Keratinocyte (primary cell): Measurements from ENCODE around the gene NGB. TPM values are rescaled to one million over a fixed set of nuclear protein-coding genes. Genes with fewer than 3 reads are reported as not detected.

Source experiments
- DNase-seq: peaks from one replicate; pipeline ENCODE4 v3.0.0-alpha.2; 2011; ENCODE audit warnings: low read depth, missing footprints, low spot score
- FAIRE-seq: peaks from 2 replicates; lab custom pipeline; 2011; peaks lifted over from hg19 to GRCh38; lab: Jason Lieb, UNC
- H2AFZ ChIP-seq: 2 replicates; pipeline ENCODE4 v1.6.0; 2012; ENCODE audit warnings: low read length, control low read depth, inconsistent platforms; ENCODE audit not compliant: control insufficient read depth
- H3K27ac ChIP-seq: 2 replicates; pipeline ENCODE4 v1.5.1; 2011; ENCODE audit warnings: low read length; ENCODE audit not compliant: control insufficient read depth, insufficient read depth
- H3K27me3 ChIP-seq: 3 replicates; pipeline ENCODE4 v1.6.0; 2011; ENCODE audit warnings: low read length; ENCODE audit not compliant: control insufficient read depth, insufficient read depth; ENCODE audit errors: extremely low read depth
- H3K36me3 ChIP-seq, 2 experiments: 2 replicates in 1 of 2; 3 replicates in 1 of 2; pipeline ENCODE4 v1.5.1; 2011; ENCODE audit warnings: low read length in 2 of 2, mild to moderate bottlenecking in 1 of 2; ENCODE audit not compliant: control insufficient read depth in 2 of 2, insufficient read depth in 2 of 2; ENCODE audit errors: extremely low read depth in 1 of 2
- H3K4me1 ChIP-seq: 3 replicates; pipeline ENCODE4 v1.5.1; 2011; ENCODE audit warnings: low read length; ENCODE audit not compliant: control insufficient read depth, insufficient read depth; ENCODE audit errors: extremely low read depth
- H3K4me2 ChIP-seq: 3 replicates; pipeline ENCODE4 v1.6.0; 2011; ENCODE audit warnings: low read depth, low read length; ENCODE audit not compliant: control insufficient read depth, insufficient read depth; ENCODE audit errors: extremely low read depth
- H3K4me3 ChIP-seq, 3 experiments: fragments of 200-600 bp in 1 of 3; sonication (generic) in 1 of 3; 2 replicates in 2 of 3; 3 replicates in 1 of 3; pipeline ENCODE4 v1.5.1; 2011 to 2016; ENCODE audit warnings: low read length in 3 of 3, mild to moderate bottlenecking in 3 of 3, control low read depth in 2 of 3, inconsistent platforms in 1 of 3, low read depth in 1 of 3, mixed read lengths in 1 of 3, mixed run types in 1 of 3, moderate library complexity in 1 of 3; ENCODE audit not compliant: control insufficient read depth in 2 of 3, insufficient read depth in 2 of 3; ENCODE audit errors: extremely low read depth in 1 of 3
- H3K79me2 ChIP-seq: 2 replicates; pipeline ENCODE4 v1.6.0; 2012; ENCODE audit warnings: low read length; ENCODE audit not compliant: control insufficient read depth, insufficient read depth
- H3K9ac ChIP-seq: 3 replicates; pipeline ENCODE4 v1.6.0; 2011; ENCODE audit warnings: low read length; ENCODE audit not compliant: control insufficient read depth, insufficient read depth; ENCODE audit errors: extremely low read depth
- H3K9me1 ChIP-seq: 3 replicates; pipeline ENCODE4 v1.6.0; 2011; ENCODE audit warnings: low read length; ENCODE audit not compliant: control insufficient read depth, insufficient read depth; ENCODE audit errors: extremely low read depth
- H3K9me3 ChIP-seq: 2 replicates; pipeline ENCODE4 v1.5.1; 2012; ENCODE audit warnings: low read depth, low read length; ENCODE audit not compliant: control insufficient read depth
- H4K20me1 ChIP-seq: 3 replicates; pipeline ENCODE4 v1.6.0; 2011; ENCODE audit warnings: low read length; ENCODE audit not compliant: control insufficient read depth, insufficient read depth; ENCODE audit errors: extremely low read depth
- EZH2 ChIP-seq: IDR thresholded peaks from one replicate; pipeline ENCODE4 v1.6.1; 2012; ENCODE audit warnings: inconsistent platforms, mild to moderate bottlenecking, low read length, moderate library complexity
- dilution Hi-C: fragments of 300-500 bp; cut with MboI; formaldehyde crosslinking; loops from one replicate; pipeline ENCODE4 v1.7.0; 2020; ENCODE audit warnings: low sequenced_read_pairs; ENCODE audit not compliant: extremely low pct_ligation_motif_present
- polyA plus RNA-seq, 5 experiments: library from polyadenylated mRNA; depleted of rRNA in 3 of 5; stranded (reverse) in 3 of 5; stranded (forward) in 1 of 5; unstranded in 1 of 5; fragments of >200 nt; gene quantifications; 1 replicate in 1 of 5; 2 replicates in 3 of 5; 3 replicates in 1 of 5; pipeline versions ENCODE4 v1.2.1 to v1.2.3, GENCODE V29; 2011 to 2012; ENCODE audit warnings: missing spikeins in 2 of 5, low read depth in 1 of 5, low replicate concordance in 1 of 5
- TF ChIP-seq, protein P1 (sequence below), 3 experiments: IDR thresholded peaks in 1 of 3; conservative IDR thresholded peaks in 1 of 3; optimal IDR thresholded peaks in 1 of 3; 2 replicates in 2 of 3; 3 replicates in 1 of 3; pipeline versions ENCODE3 to v1.5.1; 2011; ENCODE audit warnings: low read length in 3 of 3, mild to moderate bottlenecking in 3 of 3, moderate library complexity in 2 of 3, control low read depth in 1 of 3, inconsistent platforms in 1 of 3; ENCODE audit not compliant: insufficient read depth in 2 of 3; ENCODE audit errors: extremely low read depth in 1 of 3

The NGB gene
- polyA plus RNA-seq, 1 donor (not counting 4 experiments of a cell fraction or from before 2014, with no cell fraction given) = not detected

DNA sequence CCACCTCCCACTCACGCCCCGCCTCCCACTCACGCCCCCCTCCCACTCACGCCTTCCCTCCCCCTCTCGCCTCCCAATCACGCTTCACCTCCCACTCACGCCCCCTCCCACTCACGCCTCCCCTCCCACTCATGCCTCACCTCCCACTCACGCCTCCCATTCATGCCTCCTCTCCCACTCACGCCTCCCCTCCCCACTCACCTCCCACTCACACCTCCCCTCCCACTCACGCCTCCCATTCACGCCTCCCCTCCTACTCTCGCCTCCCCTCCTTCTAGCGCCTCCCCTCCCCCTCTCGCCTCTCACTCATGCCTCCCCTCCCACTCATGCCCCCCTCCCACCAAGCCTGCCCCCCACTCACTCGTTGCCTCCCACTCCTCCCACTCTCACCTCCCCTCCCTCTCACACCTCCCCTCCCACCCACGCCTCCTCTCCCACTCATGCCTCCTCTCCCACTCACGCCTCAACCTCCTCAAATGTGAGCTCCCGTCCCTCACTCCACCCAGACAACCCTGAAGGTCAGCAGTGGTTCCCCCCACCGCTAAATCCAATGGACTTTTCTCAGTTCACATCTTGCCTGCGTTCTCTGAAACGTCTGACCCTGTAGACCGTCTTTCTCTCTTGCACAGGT, 49.6 kb downstream of the NGB start:
- FAIRE-seq (no peak), DNase-seq (no peak)
- Histone ChIP-seq H3K9me1 (no peaks in the 10 kb centered on the region), H4K20me1 (no peaks in the 10 kb centered on the region), H3K27ac (no peak overlapping the region), H3K4me2 (no peak overlapping the region), H3K36me3 (no peaks in the 10 kb centered on the region), H3K4me1 (no peaks in the 10 kb centered on the region), H3K4me3 (no peak overlapping the region), H2AFZ (no peak overlapping the region), H3K79me2 (no peaks in the 10 kb centered on the region), H3K9ac (no peak overlapping the region), H3K9me3 (no peaks in the 10 kb centered on the region), H3K27me3 (peaks cover 3% of the 10 kb centered on the region)
- TF ChIP-seq, protein P1, sequence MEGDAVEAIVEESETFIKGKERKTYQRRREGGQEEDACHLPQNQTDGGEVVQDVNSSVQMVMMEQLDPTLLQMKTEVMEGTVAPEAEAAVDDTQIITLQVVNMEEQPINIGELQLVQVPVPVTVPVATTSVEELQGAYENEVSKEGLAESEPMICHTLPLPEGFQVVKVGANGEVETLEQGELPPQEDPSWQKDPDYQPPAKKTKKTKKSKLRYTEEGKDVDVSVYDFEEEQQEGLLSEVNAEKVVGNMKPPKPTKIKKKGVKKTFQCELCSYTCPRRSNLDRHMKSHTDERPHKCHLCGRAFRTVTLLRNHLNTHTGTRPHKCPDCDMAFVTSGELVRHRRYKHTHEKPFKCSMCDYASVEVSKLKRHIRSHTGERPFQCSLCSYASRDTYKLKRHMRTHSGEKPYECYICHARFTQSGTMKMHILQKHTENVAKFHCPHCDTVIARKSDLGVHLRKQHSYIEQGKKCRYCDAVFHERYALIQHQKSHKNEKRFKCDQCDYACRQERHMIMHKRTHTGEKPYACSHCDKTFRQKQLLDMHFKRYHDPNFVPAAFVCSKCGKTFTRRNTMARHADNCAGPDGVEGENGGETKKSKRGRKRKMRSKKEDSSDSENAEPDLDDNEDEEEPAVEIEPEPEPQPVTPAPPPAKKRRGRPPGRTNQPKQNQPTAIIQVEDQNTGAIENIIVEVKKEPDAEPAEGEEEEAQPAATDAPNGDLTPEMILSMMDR (optimal IDR thresholded peaks at IDR 0.05 in 1 of 3, IDR thresholded peaks at IDR 0.05 in 1 of 3, conservative IDR thresholded peaks at IDR 0.05 in 1 of 3; ENCODE audit: extremely low read depth in 1 of 3, insufficient read depth in 2 of 3, low read length in 3 of 3) = no peak
- no peak for TF ChIP-seq EZH2
- dilution Hi-C loops = no loop called here

DNA sequence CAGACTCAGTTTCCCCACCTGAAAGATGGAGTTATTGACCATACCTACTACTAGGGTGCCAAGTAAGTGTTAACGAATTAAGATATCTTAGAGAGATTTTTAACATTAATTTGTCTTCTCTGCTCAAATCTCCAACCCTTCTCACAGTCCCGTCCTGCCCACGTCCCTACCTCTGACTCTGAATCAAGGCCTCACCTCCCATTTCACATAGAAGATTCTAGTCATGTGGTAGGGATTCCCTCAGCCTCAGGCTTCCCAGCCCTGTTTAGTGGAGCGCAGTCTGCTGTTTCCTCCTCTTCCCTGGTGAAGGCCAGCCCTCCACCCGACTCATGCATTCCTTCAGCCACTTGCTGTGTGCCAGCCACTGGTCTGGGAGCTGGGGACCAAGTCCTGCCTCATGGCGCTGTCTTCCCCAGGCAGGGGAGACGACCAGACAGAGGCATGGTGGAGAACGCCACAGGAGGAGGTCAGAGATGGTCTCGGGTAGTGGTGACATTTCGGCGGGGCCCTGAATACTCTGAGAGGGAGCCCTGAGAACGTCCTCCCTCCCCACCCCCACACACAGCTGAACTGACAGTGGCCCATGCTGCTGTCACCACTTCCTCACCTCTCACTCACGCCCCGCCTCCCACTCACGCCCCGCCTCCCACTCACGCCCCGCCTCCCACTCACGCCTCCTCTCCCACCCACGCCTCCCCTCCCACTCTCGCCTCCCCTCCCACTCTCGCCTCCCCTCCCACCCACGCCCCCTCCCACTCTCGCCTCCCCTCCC, 50.6 kb downstream of the NGB start:
- peaks cover 3% of the 10 kb centered on the region for H3K27me3 ChIP-seq

More for the DNA sequence above, 50.6 kb downstream of the NGB start:
- no peak for DNase-seq
- no peak overlapping the region for H3K4me2 ChIP-seq
- H3K4me1 ChIP-seq = no peaks in the 10 kb centered on the region
- no peak overlapping the region for H2AFZ ChIP-seq
- H3K9me3 ChIP-seq = no peaks in the 10 kb centered on the region
- H4K20me1 ChIP-seq = no peaks in the 10 kb centered on the region
- H3K27ac ChIP-seq = no peak overlapping the region
- no peaks in the 10 kb centered on the region for H3K79me2 ChIP-seq
- dilution Hi-C loops = no loop called here
- H3K36me3 ChIP-seq = no peaks in the 10 kb centered on the region
- TF ChIP-seq, protein P1 (optimal IDR thresholded peaks at IDR 0.05 in 1 of 3, IDR thresholded peaks at IDR 0.05 in 1 of 3, conservative IDR thresholded peaks at IDR 0.05 in 1 of 3; ENCODE audit: extremely low read depth in 1 of 3, insufficient read depth in 2 of 3, low read length in 3 of 3) = no peak
- no peak overlapping the region for H3K4me3 ChIP-seq
- no peak overlapping the region for H3K9ac ChIP-seq
- FAIRE-seq = no peak
- no peaks in the 10 kb centered on the region for H3K9me1 ChIP-seq
